ENCODE results near the gene PNKD. TPM values are rescaled to one million over a fixed set of nuclear protein-coding genes. Genes with fewer than 3 reads are reported as not detected.

The PNKD gene
- total and polyA plus RNA-seq, 10 of the 15 experiments (the other 5 are each of a cell fraction or from before 2014, with no cell fraction given): 27.2 to 106 (median 61.3) TPM

DNA sequence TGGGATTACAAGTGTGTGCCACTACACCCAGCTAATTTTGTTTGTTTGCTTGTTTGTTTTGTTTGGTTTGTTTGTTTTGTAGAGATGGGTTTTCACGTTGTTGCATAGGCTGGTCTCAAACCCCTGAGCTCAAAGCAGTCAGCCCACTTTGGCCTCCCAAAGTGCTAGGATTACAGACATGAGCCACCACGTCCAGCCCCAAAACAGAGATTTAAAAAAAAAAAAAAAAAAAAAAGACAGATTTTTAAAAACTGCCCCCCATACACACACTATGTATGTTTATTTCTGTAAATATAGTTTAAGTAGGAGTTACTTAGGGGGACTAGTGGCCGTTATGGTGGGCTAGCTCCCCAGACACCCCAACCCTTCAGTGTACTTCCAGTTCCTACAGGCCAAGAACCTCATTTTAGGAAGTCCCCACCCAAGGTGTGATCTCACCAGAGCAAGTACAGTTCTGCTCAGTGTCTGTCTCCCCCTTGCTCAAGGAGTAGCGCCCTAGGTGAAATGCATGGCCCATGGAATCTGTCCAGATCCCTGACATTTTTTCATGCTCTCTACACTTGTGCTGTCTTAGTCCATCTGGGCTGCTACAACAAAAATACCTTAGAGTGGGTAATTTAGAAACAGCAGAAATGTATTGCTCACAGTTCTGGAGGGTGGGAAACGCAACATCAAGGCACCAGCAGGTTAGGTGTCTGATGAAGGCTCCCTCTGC, 23.6 kb downstream of the PNKD start:
- in situ Hi-C loops (cut with MboI) (loop anchor here (25.0 kb wide), 1 partner anchor 93 kb away; the partner anchor contains the start of genes CTDSP1 and SLC11A1), intact Hi-C loops (cut with micrococcal nuclease; ENCODE audit: unreplicated experiment) (loop anchor here (2.0 to 10.0 kb wide), 2 partner anchors 103 to 361 kb away; partner anchors contain the start of genes BCS1L and ZNF142)
- no peaks in the 10 kb centered on the region for H3K9me3 ChIP-seq (replicated peaks; ENCODE audit: control insufficient read depth, insufficient read depth, low read length)
- POLR2A ChIA-PET: interaction anchor here (0.6 to 1.7 kb wide), 7 partner anchors 9 to 320 kb away, joined by 3 to 7 read pairs (median 5); partner anchors contain the start of gene CTDSP1
- H3K36me3 ChIP-seq (ENCODE audit: control insufficient read depth in 2 of 2, insufficient read depth in 2 of 2, low read length in 1 of 2): no peaks in the 10 kb centered on the region
- RAD21 ChIA-PET (ENCODE audit: unreplicated experiment): interaction anchor here (0.8 to 5.9 kb wide), 6 partner anchors 8 to 114 kb away, joined by 3 to 79 read pairs (median 4); partner anchors contain the start of genes AAMP, CATIP and PNKD
- peaks cover 15% of the 10 kb centered on the region for H3K79me2 ChIP-seq (ENCODE audit: control insufficient read depth, insufficient read depth, low read length)
- H4K20me1 ChIP-seq (ENCODE audit: control insufficient read depth, insufficient read depth): no peaks in the 10 kb centered on the region
- H3K27ac ChIP-seq (ENCODE audit: control insufficient read depth, insufficient read depth): no peak overlapping the region
- H3K9ac ChIP-seq (ENCODE audit: control insufficient read depth, insufficient read depth, low read length): no peak overlapping the region
- TF ChIP-seq, protein P1, sequence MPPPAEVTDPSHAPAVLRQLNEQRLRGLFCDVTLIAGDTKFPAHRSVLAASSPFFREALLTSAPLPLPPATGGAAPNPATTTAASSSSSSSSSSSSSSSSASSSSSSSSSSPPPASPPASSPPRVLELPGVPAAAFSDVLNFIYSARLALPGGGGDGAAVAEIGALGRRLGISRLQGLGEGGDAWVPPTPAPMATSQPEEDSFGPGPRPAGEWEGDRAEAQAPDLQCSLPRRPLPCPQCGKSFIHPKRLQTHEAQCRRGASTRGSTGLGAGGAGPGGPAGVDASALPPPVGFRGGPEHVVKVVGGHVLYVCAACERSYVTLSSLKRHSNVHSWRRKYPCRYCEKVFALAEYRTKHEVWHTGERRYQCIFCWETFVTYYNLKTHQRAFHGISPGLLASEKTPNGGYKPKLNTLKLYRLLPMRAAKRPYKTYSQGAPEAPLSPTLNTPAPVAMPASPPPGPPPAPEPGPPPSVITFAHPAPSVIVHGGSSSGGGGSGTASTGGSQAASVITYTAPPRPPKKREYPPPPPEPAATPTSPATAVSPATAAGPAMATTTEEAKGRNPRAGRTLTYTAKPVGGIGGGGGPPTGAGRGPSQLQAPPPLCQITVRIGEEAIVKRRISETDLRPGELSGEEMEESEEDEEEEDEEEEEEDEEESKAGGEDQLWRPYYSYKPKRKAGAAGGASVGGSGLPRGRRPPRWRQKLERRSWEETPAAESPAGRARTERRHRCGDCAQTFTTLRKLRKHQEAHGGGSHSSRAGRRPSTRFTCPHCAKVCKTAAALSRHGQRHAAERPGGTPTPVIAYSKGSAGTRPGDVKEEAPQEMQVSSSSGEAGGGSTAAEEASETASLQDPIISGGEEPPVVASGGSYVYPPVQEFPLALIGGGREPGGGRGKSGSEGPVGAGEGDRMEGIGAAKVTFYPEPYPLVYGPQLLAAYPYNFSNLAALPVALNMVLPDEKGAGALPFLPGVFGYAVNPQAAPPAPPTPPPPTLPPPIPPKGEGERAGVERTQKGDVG (CRISPR knock-in tag; IDR thresholded peaks at IDR 0.05): no peak
- TF ChIP-seq FOXK2 (IDR thresholded peaks at IDR 0.05): no peak
- no peak for TF ChIP-seq EP300 (IDR thresholded peaks at IDR 0.05; ENCODE audit: borderline replicate concordance in 1 of 2, control insufficient read depth in 1 of 2, low read depth in 2 of 2, low read length in 2 of 2)
- TF ChIP-seq WRNIP1 (IDR thresholded peaks at IDR 0.05; ENCODE audit: borderline replicate concordance, low read depth, low read length): no peak
- TF ChIP-seq SREBF2 (IDR thresholded peaks at IDR 0.05; ENCODE audit: low read length): no peak
- no peak for TF ChIP-seq GATAD2B (conservative IDR thresholded peaks at IDR 0.05; ENCODE audit: low read depth)
- H3K4me2 ChIP-seq (ENCODE audit: control insufficient read depth, insufficient read depth): no peak overlapping the region
- no TSS peak for BruUV-seq (replicated peaks)
- no peak for FAIRE-seq
- no peak overlapping the region for H2AFZ ChIP-seq (ENCODE audit: control insufficient read depth, low read depth, low read length)
- no peak for ATAC-seq
- H3K4me3 ChIP-seq: no peak overlapping the region
- 62% methylated on average over 4 of the region's 5 CpGs for WGBS (ENCODE audit: insufficient coverage, insufficient replicate concordance, low lambda C conversion rate, missing lambda C conversion rate)
- no peak for DNase-seq (ENCODE audit: low read depth, low spot score)
- SMC1A ChIA-PET (ENCODE audit: uncharacterized antibody, unreplicated experiment): interaction anchor here (0.6 to 3.3 kb wide), 11 partner anchors 13 to 449 kb away, joined by 3 to 18 read pairs (median 4); partner anchors contain the start of gene CATIP
- CTCF ChIA-PET: interaction anchor here (0.7 to 8.2 kb wide), 9 partner anchors 8 to 106 kb away, joined by 3 to 150 read pairs (median 4); partner anchors contain the start of genes AAMP, CATIP and PNKD
- H3K27me3 ChIP-seq (replicated peaks in 1 of 2; ENCODE audit: control insufficient read depth in 2 of 2, insufficient read depth in 2 of 2, low read length in 1 of 2): no peaks in the 10 kb centered on the region
- peaks cover 23% of the 10 kb centered on the region for H3K4me1 ChIP-seq (ENCODE audit: control insufficient read depth, insufficient read depth, low read length)
